ENCODE measurements around the gene ZCCHC8. TPM values are rescaled to one million over a fixed set of nuclear protein-coding genes. Genes with fewer than 3 reads are reported as not detected.

Gene ZCCHC8
- total RNA-seq, 2 experiments from 2014 or later = 44.4 to 46.6 TPM

Other genes with a start within 250 kb of the ZCCHC8 start
- gene VPS33A, start 234.4 kb downstream of the ZCCHC8 start, total RNA-seq = 10 to 100 TPM; 29.8 to 30.6 TPM
- gene CLIP1, start 78.3 kb downstream of the ZCCHC8 start, total RNA-seq = 10 to 100 TPM; 65.3 to 73.4 TPM
- 10 to 100 TPM; 90.7 to 97.4 TPM for gene RSRC2, start 26.0 kb upstream of the ZCCHC8 start, total RNA-seq
- 100 to 1,000 TPM; 101 to 103 TPM for gene KNTC1, start 26.3 kb upstream of the ZCCHC8 start, total RNA-seq
- not detected for gene HCAR2, start 202.4 kb upstream of the ZCCHC8 start, total RNA-seq
- gene HCAR3, start 215.9 kb upstream of the ZCCHC8 start, total RNA-seq = not detected
- under 1 TPM; 0.28 to 0.30 TPM for gene HCAR1, start 229.9 kb upstream of the ZCCHC8 start, total RNA-seq